HL-60 (cell line): ENCODE results near the gene CELF1.
"Not testable (repeated sequence)": the region's sequence is repeated elsewhere in the genome, so short reads cannot be mapped to it uniquely, and the experiment has no call there.

Experiments
- CTCF ChIP-seq: IDR thresholded peaks from one replicate; pipeline ENCODE4 v1.5.1; 2011; ENCODE audit warnings: low read length, control low read depth, inconsistent platforms; ENCODE audit not compliant: insufficient read depth
- POLR2AphosphoS5 ChIP-seq: IDR thresholded peaks from 2 replicates; pipeline ENCODE4 v1.6.1; 2012; ENCODE audit warnings: low read depth
- REST ChIP-seq: IDR thresholded peaks from 2 replicates; pipeline ENCODE4 v1.6.1; 2012; ENCODE audit warnings: low read depth; ENCODE audit not compliant: insufficient replicate concordance

GRCh38 chr11:47530721-47531120 is 22.2 kb downstream of the CELF1 start:
- not testable (repeated sequence) for TF ChIP-seq CTCF, POLR2AphosphoS5, REST
